Measurements from ENCODE around the gene MIEN1.

The MIEN1 gene

DNA sequence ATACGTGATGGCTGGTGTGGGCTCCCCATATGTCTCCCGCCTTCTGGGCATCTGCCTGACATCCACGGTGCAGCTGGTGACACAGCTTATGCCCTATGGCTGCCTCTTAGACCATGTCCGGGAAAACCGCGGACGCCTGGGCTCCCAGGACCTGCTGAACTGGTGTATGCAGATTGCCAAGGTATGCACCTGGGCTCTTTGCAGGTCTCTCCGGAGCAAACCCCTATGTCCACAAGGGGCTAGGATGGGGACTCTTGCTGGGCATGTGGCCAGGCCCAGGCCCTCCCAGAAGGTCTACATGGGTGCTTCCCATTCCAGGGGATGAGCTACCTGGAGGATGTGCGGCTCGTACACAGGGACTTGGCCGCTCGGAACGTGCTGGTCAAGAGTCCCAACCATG, 5.6 kb downstream of the MIEN1 start:
- Histone ChIP-seq H3K27ac (no peak overlapping the region), H3K9me3 (ENCODE audit: control insufficient read depth, low read length) (no peaks in the 10 kb centered on the region), H3K36me3 (ENCODE audit: control insufficient read depth, insufficient read depth, low read length) (no peaks in the 10 kb centered on the region), H3K4me1 (peaks cover 2% of the 10 kb centered on the region), H3K79me2 (no peaks in the 10 kb centered on the region), H3K4me2 (ENCODE audit: low read length) (no peak overlapping the region), H2AFZ (no peak overlapping the region), H3K27me3 (ENCODE audit: control insufficient read depth, insufficient read depth, low read length) (no peaks in the 10 kb centered on the region), H3K9ac (no peak overlapping the region), H3K4me3 (ENCODE audit: low read depth, low read length) (no peak overlapping the region)
- TF ChIP-seq, protein P1, sequence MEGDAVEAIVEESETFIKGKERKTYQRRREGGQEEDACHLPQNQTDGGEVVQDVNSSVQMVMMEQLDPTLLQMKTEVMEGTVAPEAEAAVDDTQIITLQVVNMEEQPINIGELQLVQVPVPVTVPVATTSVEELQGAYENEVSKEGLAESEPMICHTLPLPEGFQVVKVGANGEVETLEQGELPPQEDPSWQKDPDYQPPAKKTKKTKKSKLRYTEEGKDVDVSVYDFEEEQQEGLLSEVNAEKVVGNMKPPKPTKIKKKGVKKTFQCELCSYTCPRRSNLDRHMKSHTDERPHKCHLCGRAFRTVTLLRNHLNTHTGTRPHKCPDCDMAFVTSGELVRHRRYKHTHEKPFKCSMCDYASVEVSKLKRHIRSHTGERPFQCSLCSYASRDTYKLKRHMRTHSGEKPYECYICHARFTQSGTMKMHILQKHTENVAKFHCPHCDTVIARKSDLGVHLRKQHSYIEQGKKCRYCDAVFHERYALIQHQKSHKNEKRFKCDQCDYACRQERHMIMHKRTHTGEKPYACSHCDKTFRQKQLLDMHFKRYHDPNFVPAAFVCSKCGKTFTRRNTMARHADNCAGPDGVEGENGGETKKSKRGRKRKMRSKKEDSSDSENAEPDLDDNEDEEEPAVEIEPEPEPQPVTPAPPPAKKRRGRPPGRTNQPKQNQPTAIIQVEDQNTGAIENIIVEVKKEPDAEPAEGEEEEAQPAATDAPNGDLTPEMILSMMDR (IDR thresholded peaks at IDR 0.05) = no peak

DNA sequence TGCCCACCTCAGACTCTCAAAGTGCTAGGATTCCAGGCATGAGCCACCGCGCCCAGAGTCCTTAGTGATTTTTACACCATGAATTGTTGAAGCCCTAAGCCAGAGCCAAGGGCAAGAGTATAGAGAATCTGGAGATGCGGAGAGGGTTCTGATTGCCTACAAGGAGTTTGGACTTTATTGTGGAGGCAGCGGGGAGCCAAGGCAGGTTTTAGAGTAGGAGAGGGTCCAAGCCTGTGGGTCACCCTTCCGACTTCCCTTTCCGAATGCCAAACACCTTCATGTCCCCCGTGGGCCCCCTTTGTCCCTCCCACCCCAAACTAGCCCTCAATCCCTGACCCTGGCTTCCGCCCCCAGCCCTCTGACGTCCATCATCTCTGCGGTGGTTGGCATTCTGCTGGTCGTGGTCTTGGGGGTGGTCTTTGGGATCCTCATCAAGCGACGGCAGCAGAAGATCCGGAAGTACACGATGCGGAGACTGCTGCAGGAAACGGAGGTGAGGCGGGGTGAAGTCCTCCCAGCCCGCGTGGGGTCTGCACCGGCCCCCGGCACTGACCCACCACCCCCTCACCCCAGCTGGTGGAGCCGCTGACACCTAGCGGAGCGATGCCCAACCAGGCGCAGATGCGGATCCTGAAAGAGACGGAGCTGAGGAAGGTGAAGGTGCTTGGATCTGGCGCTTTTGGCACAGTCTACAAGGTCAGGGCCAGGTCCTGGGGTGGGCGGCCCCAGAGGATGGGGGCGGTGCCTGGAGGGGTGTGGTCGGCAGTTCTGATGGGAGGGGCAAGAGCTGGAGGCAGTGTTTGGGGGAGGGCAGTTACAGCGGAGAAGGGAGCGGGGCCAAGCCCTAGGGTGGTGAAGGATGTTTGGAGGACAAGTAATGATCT, 7.1 kb downstream of the MIEN1 start:
- H3K27ac ChIP-seq = no peak overlapping the region
- no peaks in the 10 kb centered on the region for H3K4me1 ChIP-seq
- H3K4me3 ChIP-seq (ENCODE audit: low read depth, low read length) = no peak overlapping the region
- H3K9ac ChIP-seq = no peak overlapping the region
- no peak overlapping the region for H3K4me2 ChIP-seq (ENCODE audit: low read length)
- no peaks in the 10 kb centered on the region for H3K36me3 ChIP-seq (ENCODE audit: control insufficient read depth, insufficient read depth, low read length)
- TF ChIP-seq, protein P1 (IDR thresholded peaks at IDR 0.05) = no peak
- H2AFZ ChIP-seq = no peak overlapping the region
- H3K9me3 ChIP-seq (ENCODE audit: control insufficient read depth, low read length) = no peaks in the 10 kb centered on the region
- H3K27me3 ChIP-seq (ENCODE audit: control insufficient read depth, insufficient read depth, low read length) = no peaks in the 10 kb centered on the region
- H3K79me2 ChIP-seq = no peaks in the 10 kb centered on the region

DNA sequence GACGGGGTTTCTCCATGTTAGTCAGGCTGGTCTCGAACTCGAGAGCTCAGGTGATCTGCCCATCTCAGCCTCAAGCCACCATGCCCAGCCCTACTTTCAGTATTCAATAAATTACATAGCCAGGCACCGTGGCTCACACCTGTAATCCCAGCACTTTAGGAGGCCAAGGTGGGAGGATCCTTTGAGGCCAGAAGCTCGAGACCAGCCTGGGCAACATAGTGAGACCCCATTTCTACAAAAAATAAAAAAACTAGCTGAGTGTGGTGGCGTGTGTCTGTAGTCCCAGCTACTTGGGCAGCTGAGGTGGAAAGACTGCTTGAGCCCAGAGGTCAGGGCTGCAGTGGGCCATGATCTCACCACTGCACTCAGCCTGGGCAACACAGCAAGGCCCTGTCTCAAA, 8.2 kb downstream of the MIEN1 start:
- Histone ChIP-seq H3K79me2 (no peaks in the 10 kb centered on the region), H3K27me3 (ENCODE audit: control insufficient read depth, insufficient read depth, low read length) (no peaks in the 10 kb centered on the region), H3K4me2 (ENCODE audit: low read length) (no peak overlapping the region), H3K4me3 (ENCODE audit: low read depth, low read length) (no peak overlapping the region), H3K9ac (no peak overlapping the region), H3K27ac (no peak overlapping the region), H3K36me3 (ENCODE audit: control insufficient read depth, insufficient read depth, low read length) (no peaks in the 10 kb centered on the region), H3K9me3 (ENCODE audit: control insufficient read depth, low read length) (no peaks in the 10 kb centered on the region), H2AFZ (no peak overlapping the region), H3K4me1 (no peaks in the 10 kb centered on the region)
- TF ChIP-seq, protein P1 (IDR thresholded peaks at IDR 0.05) = no peak

DNA sequence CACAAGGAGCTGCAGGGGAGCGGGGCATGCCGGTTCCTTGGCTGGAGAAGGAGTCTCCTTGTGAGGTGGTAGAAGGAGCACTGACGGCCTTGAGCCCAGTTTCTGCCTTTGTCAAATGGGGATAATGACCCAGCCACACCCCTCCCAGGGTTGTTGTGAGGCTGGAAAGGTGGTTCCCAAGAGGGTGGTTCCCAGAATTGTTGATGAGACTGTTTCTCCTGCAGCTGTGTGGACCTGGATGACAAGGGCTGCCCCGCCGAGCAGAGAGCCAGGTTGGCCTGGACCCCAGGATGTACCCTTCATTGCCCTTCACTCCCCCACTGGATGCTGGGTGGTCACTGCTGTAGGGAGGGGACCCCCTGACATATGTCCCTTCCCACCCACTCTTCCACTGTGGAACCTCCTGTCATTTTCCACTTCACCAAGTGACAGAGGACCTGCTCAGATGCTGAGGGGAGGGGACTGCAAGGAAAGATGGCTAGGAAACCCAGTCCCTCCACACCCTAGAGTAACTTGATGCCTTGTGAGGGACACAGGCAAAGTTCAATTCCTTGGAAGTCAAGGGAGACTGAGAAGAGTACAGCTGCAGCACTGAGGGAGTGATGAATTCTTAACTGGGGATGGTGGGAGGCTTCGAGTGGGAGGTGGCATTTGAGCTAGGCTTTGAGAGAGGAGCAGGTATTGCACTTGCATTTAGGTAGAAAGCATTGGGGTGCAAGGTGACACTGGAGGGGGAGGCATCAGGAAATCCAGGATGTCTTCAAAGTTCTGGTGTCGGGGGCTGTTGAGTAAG, 10.6 kb downstream of the MIEN1 start:
- Histone ChIP-seq H3K9ac (no peak overlapping the region), H3K27me3 (ENCODE audit: control insufficient read depth, insufficient read depth, low read length) (no peaks in the 10 kb centered on the region), H3K4me3 (ENCODE audit: low read depth, low read length) (no peak overlapping the region), H2AFZ (no peak overlapping the region), H3K9me3 (ENCODE audit: control insufficient read depth, low read length) (no peaks in the 10 kb centered on the region), H3K36me3 (ENCODE audit: control insufficient read depth, insufficient read depth, low read length) (no peaks in the 10 kb centered on the region), H3K27ac (no peak overlapping the region), H3K79me2 (no peaks in the 10 kb centered on the region), H3K4me2 (ENCODE audit: low read length) (no peak overlapping the region), H3K4me1 (no peaks in the 10 kb centered on the region)
- TF ChIP-seq, protein P1 (IDR thresholded peaks at IDR 0.05) = no peak
